HG03432 (cell line): ENCODE measurements around the gene CLEC11A.

Experiments
- ATAC-seq: cut with Tn5 transposase; IDR thresholded peaks from one replicate; pipeline ENCODE4 v1.9.1; 2021; ENCODE audit warnings: mild to moderate bottlenecking, moderate library complexity; ENCODE audit not compliant: unreplicated experiment

Gene CLEC11A

GRCh38 chr19:50703915-50704796, 19.0 kb upstream of the CLEC11A start:
- ATAC-seq = no peak

GRCh38 chr19:50705422-50706019, 17.6 kb upstream of the CLEC11A start:
- no peak for ATAC-seq

GRCh38 chr19:50706387-50706786, 16.8 kb upstream of the CLEC11A start:
- no peak for ATAC-seq

GRCh38 chr19:50708179-50708879, 14.8 kb upstream of the CLEC11A start:
- no peak for ATAC-seq

- ATAC-seq = no peak
Measured at GRCh38 chr19:50710094-50710493, 13.1 kb upstream of the CLEC11A start.

- ATAC-seq = no peak
Measured at GRCh38 chr19:50710612-50711011, 12.6 kb upstream of the CLEC11A start.

- no peak for ATAC-seq
Measured at GRCh38 chr19:50711196-50711595, 12.0 kb upstream of the CLEC11A start.

GRCh38 chr19:50711805-50712204, 11.4 kb upstream of the CLEC11A start:
- ATAC-seq = no peak

- ATAC-seq = no peak
Measured at GRCh38 chr19:50712833-50713232, 10.3 kb upstream of the CLEC11A start.

GRCh38 chr19:50713556-50714236, 9.5 kb upstream of the CLEC11A start:
- ATAC-seq = no peak

- ATAC-seq = no peak
Measured at GRCh38 chr19:50716178-50717025, 6.8 kb upstream of the CLEC11A start.

- ATAC-seq = no peak
Measured at GRCh38 chr19:50717026-50717723, 6.0 kb upstream of the CLEC11A start.

- no peak for ATAC-seq
Measured at GRCh38 chr19:50717891-50718254, 5.3 kb upstream of the CLEC11A start.

- ATAC-seq = no peak
Measured at GRCh38 chr19:50718255-50719118, 4.7 kb upstream of the CLEC11A start.

GRCh38 chr19:50719119-50719435, 4.1 kb upstream of the CLEC11A start:
- no peak for ATAC-seq

GRCh38 chr19:50719566-50719965, 3.6 kb upstream of the CLEC11A start, which contains the start of gene SHANK1:
Gene SHANK1 (minus strand): TSS chr19:50719802. CDS start chr19:50716919, 2,883 bp downstream.
- no peak for ATAC-seq

GRCh38 chr19:50720181-50720920, 2.8 kb upstream of the CLEC11A start:
- no peak for ATAC-seq

GRCh38 chr19:50720921-50721381, 2.2 kb upstream of the CLEC11A start:
- ATAC-seq = no peak
